SJCRH30 (cell line): ENCODE measurements around the gene ARL8B. TPM values are rescaled to one million over a fixed set of nuclear protein-coding genes. Genes with fewer than 3 reads are reported as not detected.
"Not testable (repeated sequence)": the region's sequence is repeated elsewhere in the genome, so short reads cannot be mapped to it uniquely, and the experiment has no call there.

ENCODE experiments used
- DNase-seq, 2 experiments: peaks; one replicate each; pipeline ENCODE4 v3.0.0-alpha.2; 2015 to 2020
- H3K27ac ChIP-seq: fragments of 250-450 bp; sonication (Bioruptor Pico); 2 replicates; pipeline ENCODE4 v1.5.1; 2020; ENCODE audit warnings: mild to moderate bottlenecking, moderate library complexity
- H3K27me3 ChIP-seq: fragments of 250-450 bp; sonication (Bioruptor Pico); 2 replicates; pipeline ENCODE4 v1.5.1; 2020; ENCODE audit warnings: mild to moderate bottlenecking, moderate library complexity
- H3K36me3 ChIP-seq: fragments of 250-450 bp; sonication (Bioruptor Pico); 2 replicates; pipeline ENCODE4 v1.5.1; 2020; ENCODE audit warnings: mild to moderate bottlenecking, moderate library complexity
- H3K4me1 ChIP-seq: fragments of 250-450 bp; sonication (Bioruptor Pico); 2 replicates; pipeline ENCODE4 v1.5.1; 2020; ENCODE audit warnings: mild to moderate bottlenecking, moderate library complexity
- H3K4me3 ChIP-seq: fragments of 250-450 bp; sonication (Bioruptor Pico); 2 replicates; pipeline ENCODE4 v1.5.1; 2020; ENCODE audit warnings: mild to moderate bottlenecking, moderate library complexity
- H3K9me3 ChIP-seq: fragments of 250-450 bp; sonication (Bioruptor Pico); replicated peaks from 2 replicates; pipeline ENCODE4 v1.5.1; 2020; ENCODE audit warnings: mild to moderate bottlenecking, moderate library complexity
- total RNA-seq: library from RNA; depleted of rRNA; stranded (reverse); fragments of >200 nt; shearing (Covaris generic); gene quantifications from 2 replicates; pipeline ENCODE4 v1.2.3, GENCODE V29; 2014; rRNA removed

Gene ARL8B
- total RNA-seq = 46.4 and 46.9 TPM in 2 replicates

DNA sequence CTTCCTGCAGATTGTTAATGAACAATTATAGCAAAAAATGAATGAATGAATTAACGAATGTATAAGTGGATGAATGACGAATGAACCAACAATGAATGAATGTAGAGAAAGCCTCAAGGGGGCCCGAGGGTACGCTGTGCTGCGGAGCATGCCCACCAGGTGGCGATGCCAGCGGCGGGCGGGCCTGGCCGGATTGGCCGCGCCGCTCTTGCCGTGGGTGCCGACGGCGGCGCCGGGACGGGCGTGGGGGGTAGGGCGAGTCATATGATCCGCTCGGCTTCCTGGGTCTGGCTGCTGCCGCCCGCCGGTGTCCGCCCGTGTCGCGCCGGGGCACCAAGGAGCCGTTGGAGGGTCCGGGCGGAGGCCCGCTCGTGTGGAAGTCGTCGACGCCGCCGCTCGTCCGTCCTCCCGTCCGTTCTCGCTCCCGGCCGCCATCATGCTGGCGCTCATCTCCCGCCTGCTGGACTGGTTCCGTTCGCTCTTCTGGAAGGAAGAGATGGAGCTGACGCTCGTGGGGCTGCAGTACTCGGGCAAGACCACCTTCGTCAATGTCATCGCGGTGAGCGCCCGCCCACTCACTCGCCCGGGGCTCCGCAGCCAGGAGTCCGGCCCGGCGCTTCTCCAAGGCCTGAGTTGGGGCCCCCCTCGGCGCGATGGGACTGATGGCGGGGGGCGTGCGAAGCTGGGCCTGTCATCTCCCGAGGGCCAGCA, at the start of gene ARL8B:
TSS of gene ARL8B (plus strand) at position 263 of the 711 bp plus-strand sequence. CDS start at position 437, 174 bp downstream.
- peaks cover 4% of the 10 kb centered on the region; the same call in 1 of the 2 replicates for H3K4me1 ChIP-seq
- peak within 1 kb of the TSS; percentile 62 for H3K27ac ChIP-seq
- H3K9me3 ChIP-seq = no peaks in the 10 kb centered on the region
- peak within 1 kb of the TSS; percentile 81 for H3K4me3 ChIP-seq
- DNase-seq = peak; percentile 86 to 88
- H3K27me3 ChIP-seq = no peaks in the 10 kb centered on the region
- 0 out of 2 replicates have a peak, but pooled peaks cover 3% of the 10 kb centered on the region for H3K36me3 ChIP-seq

- Histone ChIP-seq H3K9me3 (no peaks in the 10 kb centered on the region), H3K27me3 (peaks cover 5% of the 10 kb centered on the region), H3K27ac (no peak overlapping the region), H3K4me1 (no peaks in the 10 kb centered on the region), H3K4me3 (no peak overlapping the region), H3K36me3 (no peaks in the 10 kb centered on the region)
- no peak for DNase-seq
Observed at GRCh38 chr3:5073374-5074085, 48.6 kb upstream of the ARL8B start.

DNA sequence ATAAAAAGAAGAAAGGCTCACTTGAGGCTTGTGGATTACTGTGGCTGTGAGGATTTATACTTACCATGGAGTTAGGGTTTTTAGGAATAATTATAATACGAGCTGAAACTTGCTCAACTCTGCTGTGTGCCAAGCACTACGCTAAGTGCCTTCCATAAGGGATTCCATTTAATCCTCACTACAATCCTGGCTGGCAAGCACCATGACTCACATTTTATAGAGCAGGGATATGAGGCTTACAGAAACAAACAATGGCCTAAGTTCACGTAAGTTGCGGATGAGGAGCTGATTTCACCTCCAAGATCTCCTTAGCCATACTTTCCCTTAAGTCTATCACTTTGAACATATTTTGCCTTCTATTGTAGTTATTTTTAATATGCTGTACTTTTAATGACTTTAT, 43.9 kb upstream of the ARL8B start:
- H3K4me3 ChIP-seq = no peak overlapping the region
- DNase-seq = peak in 1 of 2 experiments; percentile 26
- H3K4me1 ChIP-seq = no peaks in the 10 kb centered on the region
- no peaks in the 10 kb centered on the region for H3K27me3 ChIP-seq
- no peaks in the 10 kb centered on the region for H3K36me3 ChIP-seq
- no peaks in the 10 kb centered on the region for H3K9me3 ChIP-seq
- no peak overlapping the region for H3K27ac ChIP-seq

DNA sequence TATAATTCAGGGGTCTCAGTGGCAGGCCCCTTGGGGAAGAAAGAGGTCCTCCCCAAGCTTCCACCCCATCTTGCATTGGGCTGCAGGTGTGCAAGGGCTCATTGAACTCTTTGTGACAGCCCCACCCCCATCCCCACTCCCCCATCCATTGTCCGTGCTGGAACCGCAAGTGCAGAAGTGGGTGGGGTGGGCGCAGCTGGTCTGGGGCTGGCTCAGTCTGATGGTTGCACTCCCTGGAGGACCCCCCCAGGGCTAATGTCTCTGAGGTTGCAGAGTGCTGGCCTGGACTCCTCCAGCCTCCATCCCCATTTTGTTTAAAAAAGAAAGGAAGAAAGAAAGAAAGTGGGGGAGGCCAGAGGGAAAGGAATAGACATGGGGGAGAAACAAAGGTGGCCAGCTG, 42.3 kb upstream of the ARL8B start:
- no peak overlapping the region for H3K27ac ChIP-seq
- no peaks in the 10 kb centered on the region for H3K9me3 ChIP-seq
- no peaks in the 10 kb centered on the region for H3K4me1 ChIP-seq
- H3K36me3 ChIP-seq = no peaks in the 10 kb centered on the region
- no peak overlapping the region for H3K4me3 ChIP-seq
- no peak for DNase-seq
- no peaks in the 10 kb centered on the region for H3K27me3 ChIP-seq

- Histone ChIP-seq H3K4me1 (no peaks in the 10 kb centered on the region), H3K9me3 (no peaks in the 10 kb centered on the region), H3K36me3 (no peaks in the 10 kb centered on the region), H3K27me3 (no peaks in the 10 kb centered on the region), H3K4me3 (no peak overlapping the region), H3K27ac (no peak overlapping the region)
- no peak for DNase-seq
Observed at GRCh38 chr3:5080779-5081550, 41.1 kb upstream of the ARL8B start.

DNA sequence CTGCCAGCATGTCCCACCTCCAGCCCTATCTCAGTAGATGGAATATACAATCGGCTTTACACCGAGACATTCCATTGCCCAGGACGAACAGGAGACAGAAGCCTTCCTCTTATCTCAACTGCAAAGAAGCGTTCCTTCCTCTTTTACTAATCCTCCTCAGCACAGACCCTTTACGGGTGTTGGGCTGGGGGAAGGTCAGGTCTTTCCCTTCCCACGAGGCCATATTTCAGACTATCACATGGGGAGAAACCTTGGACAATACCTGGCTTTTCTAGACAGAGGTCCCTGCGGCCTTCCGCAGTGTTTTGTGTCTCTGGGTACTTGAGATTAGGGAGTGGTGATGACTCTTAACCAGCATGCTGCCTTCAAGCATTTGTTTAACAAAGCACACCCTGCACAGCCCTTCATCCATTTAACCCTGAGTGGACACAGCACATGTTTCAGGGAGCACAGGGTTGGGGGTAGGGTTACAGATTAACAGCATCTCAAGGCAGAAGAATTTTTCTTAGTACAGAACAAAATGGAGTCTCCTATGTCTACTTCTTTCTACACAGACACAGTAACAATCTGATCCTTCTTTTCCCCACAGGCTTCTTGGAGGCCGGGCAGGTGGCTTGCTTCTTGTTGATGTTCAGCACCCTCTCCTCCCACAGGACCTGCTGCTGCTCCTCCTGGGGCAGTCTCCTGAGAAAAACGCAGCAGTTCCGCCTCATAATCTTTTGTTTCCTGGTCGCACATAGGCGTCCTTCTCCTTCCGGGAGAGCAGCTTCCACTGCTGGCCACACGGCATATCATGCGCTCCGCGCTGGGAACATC, 39.9 kb upstream of the ARL8B start:
- not testable (repeated sequence) for H3K27ac ChIP-seq, H3K9me3 ChIP-seq, H3K27me3 ChIP-seq, DNase-seq, H3K4me3 ChIP-seq, H3K4me1 ChIP-seq, H3K36me3 ChIP-seq

DNA sequence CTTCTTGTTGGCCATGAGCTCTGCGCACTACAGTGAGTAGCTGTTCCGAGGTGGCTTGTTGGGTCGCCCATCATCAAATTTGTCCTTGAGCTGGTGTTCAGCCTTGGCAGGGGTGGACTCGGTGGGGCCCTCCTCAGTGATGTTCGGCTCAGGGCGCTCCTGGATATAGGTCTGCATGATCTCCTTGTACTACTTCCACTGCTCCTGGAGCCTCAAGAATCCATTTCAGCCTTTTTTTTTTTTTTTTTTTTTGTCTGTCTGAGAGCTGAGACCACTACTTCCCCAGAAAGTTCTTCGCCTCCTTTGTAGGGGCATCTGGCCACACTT, 39.3 kb upstream of the ARL8B start:
- H3K27ac ChIP-seq = no peak overlapping the region
- no peaks in the 10 kb centered on the region for H3K4me1 ChIP-seq
- H3K4me3 ChIP-seq = no peak overlapping the region
- no peaks in the 10 kb centered on the region for H3K36me3 ChIP-seq
- H3K27me3 ChIP-seq = no peaks in the 10 kb centered on the region
- no peaks in the 10 kb centered on the region for H3K9me3 ChIP-seq
- DNase-seq = no peak

GRCh38 chr3:5084224-5084623, 37.9 kb upstream of the ARL8B start:
- H3K27ac ChIP-seq = no peak overlapping the region
- no peaks in the 10 kb centered on the region for H3K27me3 ChIP-seq
- no peak for DNase-seq
- no peak overlapping the region for H3K4me3 ChIP-seq
- no peaks in the 10 kb centered on the region for H3K36me3 ChIP-seq
- no peaks in the 10 kb centered on the region for H3K9me3 ChIP-seq
- H3K4me1 ChIP-seq = no peaks in the 10 kb centered on the region

GRCh38 chr3:5086708-5087107, 35.4 kb upstream of the ARL8B start:
- Histone ChIP-seq H3K27ac (no peak overlapping the region), H3K27me3 (no peaks in the 10 kb centered on the region), H3K9me3 (no peaks in the 10 kb centered on the region), H3K4me3 (no peak overlapping the region), H3K4me1 (no peaks in the 10 kb centered on the region), H3K36me3 (no peaks in the 10 kb centered on the region)
- DNase-seq = no peak

DNA sequence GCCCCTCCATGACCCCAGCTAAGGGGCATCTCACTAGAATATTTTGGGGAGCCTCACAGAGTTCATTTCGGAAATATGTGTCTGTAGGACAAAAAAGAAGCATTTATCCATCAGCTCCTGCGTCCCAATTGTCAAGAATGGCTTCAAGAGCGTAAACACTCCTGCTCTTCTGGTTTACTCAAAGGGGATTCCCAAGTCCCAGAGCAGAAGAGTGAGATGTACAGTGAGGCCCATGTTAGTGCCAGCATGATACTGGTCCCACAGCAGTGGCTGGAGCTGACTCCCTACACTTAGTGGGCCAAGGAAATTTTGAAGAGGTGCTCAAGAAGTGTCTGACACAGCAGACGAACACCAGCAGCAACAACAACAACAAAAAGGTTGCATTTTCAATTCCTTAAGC, 34.9 kb upstream of the ARL8B start:
- Histone ChIP-seq H3K27me3 (no peaks in the 10 kb centered on the region), H3K9me3 (no peaks in the 10 kb centered on the region), H3K4me1 (no peaks in the 10 kb centered on the region), H3K36me3 (no peaks in the 10 kb centered on the region), H3K27ac (no peak overlapping the region), H3K4me3 (no peak overlapping the region)
- no peak for DNase-seq

DNA sequence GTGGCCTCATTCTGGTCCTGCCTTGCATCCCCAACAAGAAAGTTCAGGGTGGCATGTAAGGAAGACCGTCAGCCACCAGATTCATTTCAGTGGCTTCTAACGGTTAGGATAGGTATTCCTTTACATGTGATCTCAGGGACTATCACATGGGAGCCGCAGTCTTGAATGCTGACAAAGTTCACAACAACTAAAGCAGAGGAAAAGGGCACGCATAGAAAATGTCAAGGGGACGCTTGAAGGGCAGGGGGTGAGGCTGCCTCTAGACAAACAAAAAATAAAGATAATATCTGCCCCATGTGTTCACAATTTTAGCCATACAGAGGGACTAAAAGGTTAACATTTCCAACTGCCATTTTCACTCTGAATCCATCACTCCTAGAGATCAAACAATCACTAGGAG, 31.9 kb upstream of the ARL8B start:
- H3K27ac ChIP-seq = no peak overlapping the region
- H3K4me1 ChIP-seq = peaks cover 3% of the 10 kb centered on the region; the same call in 1 of the 2 replicates
- no peaks in the 10 kb centered on the region for H3K36me3 ChIP-seq
- H3K9me3 ChIP-seq = no peaks in the 10 kb centered on the region
- H3K27me3 ChIP-seq = peaks cover 2% of the 10 kb centered on the region; the same call in 1 of the 2 replicates
- DNase-seq = no peak
- H3K4me3 ChIP-seq = no peak overlapping the region

DNA sequence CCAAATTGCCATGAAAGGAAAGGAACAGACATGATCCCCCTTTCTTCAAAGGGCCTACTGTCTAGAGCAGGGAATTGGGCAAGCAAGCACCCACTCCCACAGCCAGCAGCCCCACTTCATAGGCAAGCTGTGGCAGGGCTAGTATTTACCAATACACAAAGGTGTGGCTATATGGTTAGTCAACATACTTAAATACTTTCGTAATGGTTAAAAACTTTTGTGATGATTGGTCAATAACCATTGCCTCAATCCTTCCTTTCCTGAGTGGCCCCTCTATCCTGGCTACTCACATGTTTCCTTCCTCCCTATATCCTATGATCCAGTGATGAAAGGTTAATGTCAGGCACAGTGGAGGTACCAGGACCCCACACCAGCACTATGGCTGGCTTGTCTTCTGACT, 30.1 kb upstream of the ARL8B start:
- DNase-seq = no peak
- H3K9me3 ChIP-seq = no peaks in the 10 kb centered on the region
- H3K27ac ChIP-seq = no peak overlapping the region

DNA sequence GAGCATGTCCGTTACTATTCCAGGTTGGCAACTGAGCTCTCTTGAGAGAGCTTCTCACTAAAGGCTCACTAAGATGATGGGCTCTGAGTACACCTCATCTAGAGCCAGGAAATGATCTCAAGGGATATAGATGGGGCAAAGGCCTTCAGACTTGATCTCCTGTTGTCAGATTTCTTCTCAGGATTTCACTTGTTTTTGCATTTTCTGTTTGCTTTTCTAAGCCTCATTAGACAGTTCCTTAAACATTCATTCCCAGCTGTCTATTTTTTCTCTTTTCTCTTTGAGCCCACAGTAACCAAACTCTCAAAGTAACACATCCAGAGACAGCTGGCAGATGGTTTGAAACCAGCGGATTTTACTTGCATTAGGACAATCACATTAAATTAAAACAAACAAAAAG, 28.4 kb upstream of the ARL8B start:
- Histone ChIP-seq H3K4me3 (no peak overlapping the region), H3K36me3 (no peaks in the 10 kb centered on the region), H3K9me3 (no peaks in the 10 kb centered on the region), H3K27me3 (peaks cover 9% of the 10 kb centered on the region), H3K4me1 (peaks cover 3% of the 10 kb centered on the region; the same call in 1 of the 2 replicates), H3K27ac (no peak overlapping the region)
- peak; percentile 25 to 76 for DNase-seq

More for the DNA sequence above, 30.1 kb upstream of the ARL8B start:
- Histone ChIP-seq H3K36me3 (no peaks in the 10 kb centered on the region), H3K27me3 (peaks cover 4% of the 10 kb centered on the region; the same call in 1 of the 2 replicates), H3K4me3 (no peak overlapping the region), H3K4me1 (peaks cover 3% of the 10 kb centered on the region; the same call in 1 of the 2 replicates)

DNA sequence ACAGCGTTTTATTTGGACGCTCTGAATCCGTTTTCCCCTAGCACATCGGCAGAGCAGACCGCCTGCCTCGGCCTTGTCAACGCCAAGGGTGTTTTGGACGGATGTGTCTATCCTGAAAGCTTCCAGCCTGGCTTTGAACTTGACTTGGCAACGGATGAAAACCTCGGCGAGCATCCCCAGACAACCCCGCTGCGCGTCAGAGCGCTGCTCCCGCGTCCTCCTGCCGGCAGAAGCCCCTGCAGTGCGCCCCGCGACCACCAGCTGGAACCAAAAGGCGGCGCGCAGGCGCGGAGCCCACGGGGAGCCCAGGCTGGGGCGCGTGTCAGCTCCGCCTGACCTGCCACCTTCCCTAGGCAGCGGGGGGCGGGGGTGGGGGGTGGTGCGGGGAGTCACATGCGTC, 26.2 kb upstream of the ARL8B start:
- DNase-seq = no peak
- H3K4me1 ChIP-seq = peaks cover 3% of the 10 kb centered on the region; the same call in 1 of the 2 replicates
- H3K36me3 ChIP-seq = no peaks in the 10 kb centered on the region
- H3K4me3 ChIP-seq = no peak overlapping the region
- H3K27me3 ChIP-seq = peaks cover 9% of the 10 kb centered on the region
- H3K27ac ChIP-seq = no peak overlapping the region
- H3K9me3 ChIP-seq = no peaks in the 10 kb centered on the region
